ENCODE results near the gene OTOL1. TPM values are rescaled to one million over a fixed set of nuclear protein-coding genes. Genes with fewer than 3 reads are reported as not detected.

Gene OTOL1
- not detected for total RNA-seq

DNA sequence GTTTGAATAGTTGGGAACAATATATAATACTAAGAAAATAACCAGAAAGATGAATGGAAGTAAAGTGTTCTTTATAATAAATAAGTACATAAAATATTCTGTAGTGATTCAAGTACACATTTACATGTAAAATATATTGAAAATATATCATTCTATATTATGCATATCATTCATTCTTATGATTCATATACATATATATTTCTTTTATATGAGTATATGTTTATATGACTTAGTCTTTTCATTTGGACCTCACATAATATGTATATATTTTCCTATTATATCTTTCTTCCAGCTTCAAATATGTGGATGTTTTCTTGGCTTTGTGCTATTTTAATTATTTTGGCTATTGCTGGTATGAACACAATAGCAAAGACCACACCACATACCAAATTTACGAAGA, at the start of gene OTOL1:
TSS of gene OTOL1 (plus strand) at position 301 of the 400 bp plus-strand sequence. CDS start at position 301, 0 bp downstream.
- DNase-seq (no peak), ATAC-seq (no peak)
- POLR2A ChIA-PET = no interaction called here
- intact Hi-C loops (cut with micrococcal nuclease) = no loop called here
- CTCF ChIA-PET = no interaction called here
- TF ChIP-seq, protein P1, sequence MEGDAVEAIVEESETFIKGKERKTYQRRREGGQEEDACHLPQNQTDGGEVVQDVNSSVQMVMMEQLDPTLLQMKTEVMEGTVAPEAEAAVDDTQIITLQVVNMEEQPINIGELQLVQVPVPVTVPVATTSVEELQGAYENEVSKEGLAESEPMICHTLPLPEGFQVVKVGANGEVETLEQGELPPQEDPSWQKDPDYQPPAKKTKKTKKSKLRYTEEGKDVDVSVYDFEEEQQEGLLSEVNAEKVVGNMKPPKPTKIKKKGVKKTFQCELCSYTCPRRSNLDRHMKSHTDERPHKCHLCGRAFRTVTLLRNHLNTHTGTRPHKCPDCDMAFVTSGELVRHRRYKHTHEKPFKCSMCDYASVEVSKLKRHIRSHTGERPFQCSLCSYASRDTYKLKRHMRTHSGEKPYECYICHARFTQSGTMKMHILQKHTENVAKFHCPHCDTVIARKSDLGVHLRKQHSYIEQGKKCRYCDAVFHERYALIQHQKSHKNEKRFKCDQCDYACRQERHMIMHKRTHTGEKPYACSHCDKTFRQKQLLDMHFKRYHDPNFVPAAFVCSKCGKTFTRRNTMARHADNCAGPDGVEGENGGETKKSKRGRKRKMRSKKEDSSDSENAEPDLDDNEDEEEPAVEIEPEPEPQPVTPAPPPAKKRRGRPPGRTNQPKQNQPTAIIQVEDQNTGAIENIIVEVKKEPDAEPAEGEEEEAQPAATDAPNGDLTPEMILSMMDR (IDR thresholded peaks at IDR 0.05) = no peak
- H3K4me1 Mint-ChIP-seq (ENCODE audit: low read depth) = no peaks in the 10 kb centered on the region
- peaks cover 2% of the 10 kb centered on the region for H3K9me3 Mint-ChIP-seq
- no peak within 1 kb of the TSS for H3K27ac Mint-ChIP-seq
- H3K27me3 Mint-ChIP-seq = peaks cover 9% of the 10 kb centered on the region
- H3K4me3 Mint-ChIP-seq = no peak within 1 kb of the TSS
- no peaks in the 10 kb centered on the region for H3K36me3 Mint-ChIP-seq (ENCODE audit: low read depth)

DNA sequence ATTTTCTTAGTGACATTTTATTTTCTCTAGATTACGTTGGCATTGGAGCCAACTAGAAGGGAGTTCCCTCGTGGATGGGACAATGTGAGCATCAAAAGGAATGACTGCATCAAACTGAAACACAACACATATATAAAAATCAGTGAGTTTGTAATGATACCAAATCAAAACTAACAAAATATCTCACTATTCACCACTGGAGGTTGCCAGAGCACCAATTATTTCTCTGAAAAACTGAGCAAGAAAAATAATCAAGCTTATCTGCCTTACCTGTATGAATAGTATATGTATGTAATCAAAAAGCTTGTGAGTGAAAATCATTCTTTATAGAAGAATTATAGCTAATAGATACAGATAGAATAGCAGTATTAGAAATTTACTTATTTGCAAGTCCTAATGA, 46.8 kb upstream of the OTOL1 start:
- POLR2A ChIA-PET = no interaction called here
- DNase-seq = no peak
- ATAC-seq = no peak
- CTCF ChIA-PET = interaction anchor here (0.8 kb wide), 1 partner anchor 300 kb away, joined by 3 read pairs; no protein-coding TSS in a partner anchor
- intact Hi-C loops (cut with micrococcal nuclease) = no loop called here
- Mint-ChIP-seq H3K4me1 (ENCODE audit: low read depth) (no peaks in the 10 kb centered on the region), H3K9me3 (peaks cover 1% of the 10 kb centered on the region), H3K27me3 (peaks cover 4% of the 10 kb centered on the region), H3K4me3 (no peak overlapping the region), H3K27ac (no peak overlapping the region), H3K36me3 (ENCODE audit: low read depth) (no peaks in the 10 kb centered on the region)
- TF ChIP-seq, protein P1 (IDR thresholded peaks at IDR 0.05) = no peak

DNA sequence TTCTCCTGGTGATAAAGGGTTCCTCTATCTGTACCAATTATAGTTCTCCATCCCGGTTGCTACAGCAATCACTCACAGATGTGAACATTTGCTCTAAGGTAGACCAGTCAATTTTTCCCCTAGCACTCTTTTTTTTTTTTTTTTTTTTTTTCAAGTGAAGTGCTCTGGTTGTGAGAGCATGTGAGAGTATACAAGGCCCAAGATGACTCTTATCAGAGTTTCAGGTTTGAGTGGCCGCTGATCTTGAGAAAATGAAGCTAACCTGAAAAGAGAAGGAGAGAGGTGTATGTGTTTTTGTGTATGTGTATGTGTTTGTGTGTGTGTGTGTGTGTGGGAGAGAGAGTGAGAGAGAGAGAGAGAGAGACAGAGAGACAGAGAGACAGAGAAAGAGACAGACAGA, 44.4 kb upstream of the OTOL1 start:
- H3K9me3 Mint-ChIP-seq = peaks cover 3% of the 10 kb centered on the region
- H3K27me3 Mint-ChIP-seq = peaks cover 2% of the 10 kb centered on the region
- TF ChIP-seq, protein P1 (IDR thresholded peaks at IDR 0.05) = no peak
- ChIA-PET CTCF (no interaction called here), POLR2A (no interaction called here)
- H3K4me3 Mint-ChIP-seq = no peak overlapping the region
- H3K27ac Mint-ChIP-seq = no peak overlapping the region
- intact Hi-C loops (cut with micrococcal nuclease) = no loop called here
- ATAC-seq = no peak
- no peaks in the 10 kb centered on the region for H3K36me3 Mint-ChIP-seq (ENCODE audit: low read depth)
- H3K4me1 Mint-ChIP-seq (ENCODE audit: low read depth) = no peaks in the 10 kb centered on the region
- DNase-seq = no peak

DNA sequence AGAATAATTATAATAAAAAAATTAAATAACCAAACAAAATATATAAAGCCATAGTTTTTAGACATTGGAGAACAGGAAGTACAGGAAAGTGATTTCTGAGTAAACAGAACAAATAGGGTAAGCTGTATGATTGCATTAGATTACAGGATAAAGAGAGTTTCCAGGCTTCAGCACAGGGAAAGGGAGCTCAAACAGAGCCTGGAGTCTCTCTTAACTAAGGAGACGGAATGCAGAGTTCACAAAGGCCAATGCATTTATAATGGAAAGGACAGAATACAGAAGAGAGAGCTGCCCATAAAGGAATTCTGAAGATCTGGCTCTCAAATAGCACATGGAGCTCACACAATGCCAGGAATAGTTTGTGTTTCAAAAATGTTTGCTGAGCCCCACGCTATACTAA, 42.0 kb upstream of the OTOL1 start:
- ChIA-PET POLR2A (no interaction called here), CTCF (no interaction called here)
- no peak overlapping the region for H3K4me3 Mint-ChIP-seq
- ATAC-seq (no peak), DNase-seq (no peak)
- H3K27me3 Mint-ChIP-seq = peaks cover 2% of the 10 kb centered on the region
- no peak overlapping the region for H3K27ac Mint-ChIP-seq
- peaks cover 2% of the 10 kb centered on the region for H3K9me3 Mint-ChIP-seq
- intact Hi-C loops (cut with micrococcal nuclease) = no loop called here
- TF ChIP-seq, protein P1 (IDR thresholded peaks at IDR 0.05) = no peak
- no peaks in the 10 kb centered on the region for H3K4me1 Mint-ChIP-seq (ENCODE audit: low read depth)
- H3K36me3 Mint-ChIP-seq (ENCODE audit: low read depth) = no peaks in the 10 kb centered on the region

DNA sequence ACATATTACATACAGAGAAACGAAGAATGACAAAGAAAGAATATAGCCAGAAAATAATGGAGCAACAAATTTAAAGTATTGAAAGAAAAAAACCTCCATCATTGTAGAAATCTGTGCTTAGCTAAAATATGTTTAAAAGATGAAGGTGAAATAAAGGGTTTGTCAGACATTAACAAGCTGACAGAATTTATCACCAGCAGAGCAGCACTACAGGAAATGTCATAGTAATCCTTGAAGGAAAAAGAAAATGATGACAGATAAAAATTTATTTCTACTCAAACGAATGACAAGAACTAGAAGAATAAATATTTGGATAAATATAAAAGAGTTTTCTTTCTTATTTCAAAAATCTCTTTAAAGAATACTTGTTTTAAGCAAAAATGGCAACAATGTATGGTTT, 40.6 kb upstream of the OTOL1 start:
- no peak overlapping the region for H3K4me3 Mint-ChIP-seq
- intact Hi-C loops (cut with micrococcal nuclease) = no loop called here
- TF ChIP-seq, protein P1 (IDR thresholded peaks at IDR 0.05) = no peak
- no peaks in the 10 kb centered on the region for H3K4me1 Mint-ChIP-seq (ENCODE audit: low read depth)
- POLR2A ChIA-PET = no interaction called here
- ATAC-seq (no peak), DNase-seq (no peak)
- H3K27me3 Mint-ChIP-seq = peaks cover 2% of the 10 kb centered on the region
- H3K27ac Mint-ChIP-seq = no peak overlapping the region
- H3K36me3 Mint-ChIP-seq (ENCODE audit: low read depth) = no peaks in the 10 kb centered on the region
- CTCF ChIA-PET = no interaction called here
- peaks cover 2% of the 10 kb centered on the region for H3K9me3 Mint-ChIP-seq
